KMS-11 (cell line): ENCODE data around the gene SDR39U1.

Source experiments
- H2AFZ ChIP-seq: fragments of 200-600 bp; sonication (generic); 2 replicates; pipeline ENCODE4 v1.6.1; 2016; ENCODE audit warnings: antibody characterized with exemption, mixed run types, low read depth
- H3K27ac ChIP-seq: fragments of 200-600 bp; sonication (generic); 2 replicates; pipeline ENCODE4 v1.6.1; 2016; ENCODE audit warnings: mild to moderate bottlenecking, mixed run types
- H3K27me3 ChIP-seq: fragments of 200-600 bp; sonication (generic); 2 replicates; pipeline ENCODE4 v1.6.1; 2017; ENCODE audit warnings: mild to moderate bottlenecking, low read depth, mixed run types, moderate library complexity; ENCODE audit not compliant: insufficient read depth
- H3K36me3 ChIP-seq: fragments of 200-600 bp; sonication (generic); 2 replicates; pipeline ENCODE4 v1.6.1; 2017; ENCODE audit warnings: mild to moderate bottlenecking, mixed run types; ENCODE audit not compliant: insufficient read depth
- H3K4me1 ChIP-seq: fragments of 200-600 bp; sonication (generic); 2 replicates; pipeline ENCODE4 v1.6.1; 2016; ENCODE audit warnings: mild to moderate bottlenecking, low read depth, mixed run types; ENCODE audit not compliant: poor library complexity, severe bottlenecking
- H3K4me2 ChIP-seq: fragments of 200-600 bp; sonication (generic); 2 replicates; pipeline ENCODE4 v1.7.0; 2016; ENCODE audit warnings: mild to moderate bottlenecking, mixed run types
- H3K4me3 ChIP-seq: fragments of 200-600 bp; sonication (generic); IDR thresholded peaks from 2 replicates; pipeline ENCODE4 v1.6.1; 2017; ENCODE audit warnings: low read depth, low read length, mixed read lengths; ENCODE audit not compliant: insufficient read depth
- H3K79me2 ChIP-seq: fragments of 200-600 bp; sonication (generic); 2 replicates; pipeline ENCODE4 v1.6.1; 2016; ENCODE audit warnings: low read depth, mixed run types; ENCODE audit not compliant: insufficient read depth
- H3K9ac ChIP-seq: fragments of 200-600 bp; sonication (generic); 2 replicates; pipeline ENCODE4 v1.6.1; 2016; ENCODE audit warnings: mild to moderate bottlenecking, mixed run types
- H4K20me1 ChIP-seq: fragments of 200-600 bp; sonication (generic); 2 replicates; pipeline ENCODE4 v1.6.1; 2016; ENCODE audit warnings: mild to moderate bottlenecking, mixed run types; ENCODE audit not compliant: insufficient read depth
- CTCF ChIP-seq: fragments of 200-600 bp; sonication (generic); conservative IDR thresholded peaks from 2 replicates; pipeline ENCODE4 v1.6.1; 2017; ENCODE audit warnings: low read depth, mild to moderate bottlenecking, antibody characterized with exemption, low read length, moderate library complexity, mixed read lengths

The SDR39U1 gene

GRCh38 chr14:24443053-24443665 lies 583 bp upstream of the SDR39U1 start:
- H3K4me1 ChIP-seq, result peaks cover 12% of the 10 kb centered on the region
- H3K9ac ChIP-seq, result peak overlapping the region; percentile 44; the same call in 1 of the 2 replicates
- no peak for TF ChIP-seq CTCF
- no peaks in the 10 kb centered on the region for H3K27me3 ChIP-seq
- H2AFZ ChIP-seq, result peak overlapping the region; percentile 75
- peak overlapping the region; percentile 67 for H3K4me2 ChIP-seq
- no peak overlapping the region for H3K4me3 ChIP-seq
- H3K27ac ChIP-seq, result peak overlapping the region; percentile 42; the same call in 1 of the 2 replicates
- no peaks in the 10 kb centered on the region for H4K20me1 ChIP-seq
- H3K79me2 ChIP-seq, result no peaks in the 10 kb centered on the region; the same call in 1 of the 2 replicates
- H3K36me3 ChIP-seq, result no peaks in the 10 kb centered on the region

GRCh38 chr14:24441904-24442239 lies 704 bp downstream of the SDR39U1 start:
- Histone ChIP-seq H3K27me3 (no peaks in the 10 kb centered on the region), H3K79me2 (no peaks in the 10 kb centered on the region; the same call in 1 of the 2 replicates), H3K4me3 (no peak overlapping the region), H3K27ac (peak overlapping the region; percentile 68), H4K20me1 (no peaks in the 10 kb centered on the region), H3K4me1 (peaks cover 12% of the 10 kb centered on the region), H2AFZ (peak overlapping the region; percentile 63; the same call in 1 of the 2 replicates), H3K36me3 (no peaks in the 10 kb centered on the region), H3K9ac (peak overlapping the region; percentile 79; the same call in 1 of the 2 replicates), H3K4me2 (peak overlapping the region; percentile 68)
- no peak for TF ChIP-seq CTCF

- Histone ChIP-seq H3K79me2 (no peaks in the 10 kb centered on the region; the same call in 1 of the 2 replicates), H3K4me3 (no peak overlapping the region), H4K20me1 (no peaks in the 10 kb centered on the region), H3K27me3 (no peaks in the 10 kb centered on the region), H3K27ac (peak overlapping the region; percentile 68; the same call in 1 of the 2 replicates), H2AFZ (peak overlapping the region; percentile 63; the same call in 1 of the 2 replicates), H3K36me3 (no peaks in the 10 kb centered on the region), H3K4me1 (peaks cover 15% of the 10 kb centered on the region), H3K4me2 (peak overlapping the region; percentile 68), H3K9ac (peak overlapping the region; percentile 79; the same call in 1 of the 2 replicates)
- TF ChIP-seq CTCF, result no peak
These were observed 1.1 kb downstream of the SDR39U1 start for GRCh38 chr14:24441485-24441884.

GRCh38 chr14:24440606-24441399 lies 1.8 kb downstream of the SDR39U1 start:
- Histone ChIP-seq H3K4me1 (peaks cover 17% of the 10 kb centered on the region), H3K4me2 (no peak overlapping the region; the same call in 1 of the 2 replicates), H2AFZ (no peak overlapping the region), H3K4me3 (no peak overlapping the region), H4K20me1 (no peaks in the 10 kb centered on the region), H3K27me3 (no peaks in the 10 kb centered on the region), H3K9ac (no peak overlapping the region), H3K79me2 (no peaks in the 10 kb centered on the region; the same call in 1 of the 2 replicates), H3K27ac (no peak overlapping the region), H3K36me3 (no peaks in the 10 kb centered on the region)
- TF ChIP-seq CTCF, result no peak
